Stimulated activated CD8-positive, alpha-beta memory T cell treated with anti-CD3 and anti-CD28 coated beads, Interleukin-12 subunit alpha, Interleukin-12 subunit beta, amount 100 ng/mL, for 4 hours (primary cell): ENCODE results near the gene AQP1.

Source experiments
- DNase-seq: peaks from one replicate; pipeline ENCODE4 v3.0.0-alpha.2; 2020; ENCODE audit warnings: low read depth

Gene AQP1

DNA sequence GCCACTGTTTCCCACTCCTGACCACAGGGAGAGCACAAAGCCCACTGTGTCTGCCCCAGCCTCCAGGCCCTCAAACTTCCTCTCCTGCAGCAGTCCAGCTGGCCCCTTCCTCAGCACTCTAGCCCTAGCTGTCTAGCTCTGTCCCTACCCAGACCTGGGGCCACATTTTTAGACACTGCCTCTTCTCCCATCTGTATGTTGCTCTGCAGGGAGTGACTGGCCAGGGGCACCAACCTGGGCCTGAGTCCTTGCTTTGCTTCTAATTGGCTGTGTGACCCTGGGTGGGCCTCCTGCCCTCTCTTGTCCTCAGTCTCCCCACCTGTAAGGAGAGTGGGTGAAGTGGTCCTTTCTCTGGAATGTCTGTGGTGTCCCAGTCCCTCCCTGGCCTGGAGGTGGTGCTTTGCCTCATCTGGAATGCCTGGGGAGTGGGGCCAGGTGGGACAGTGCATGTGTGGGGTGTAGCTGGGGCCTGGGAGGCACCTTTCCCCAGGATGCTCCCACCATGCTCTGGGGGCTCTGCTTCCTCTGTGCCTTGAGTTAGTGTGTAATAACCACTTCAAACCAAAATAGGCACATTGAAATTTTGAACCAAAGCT lies 25.1 kb downstream of the AQP1 start:
- DNase-seq: no peak

DNA sequence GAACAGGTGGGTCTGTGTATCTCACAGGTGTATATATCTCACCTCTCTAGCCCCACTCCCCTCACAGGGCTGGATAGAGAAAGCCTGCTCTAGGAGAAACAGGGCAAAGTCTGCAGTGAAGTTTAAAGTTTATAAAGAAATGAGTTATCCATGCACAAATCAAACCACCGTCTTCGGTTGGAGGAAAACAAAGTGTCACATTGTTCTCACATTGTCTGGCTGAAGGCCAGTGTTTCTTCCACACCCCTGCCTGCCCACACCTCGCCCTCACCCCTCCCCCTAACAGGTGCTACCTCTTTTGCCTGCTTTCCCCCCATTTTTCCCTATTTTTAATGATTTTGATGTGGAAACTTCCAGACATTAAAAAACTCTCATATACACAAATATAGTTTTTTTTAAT lies 25.8 kb downstream of the AQP1 start:
- DNase-seq: no peak

DNA sequence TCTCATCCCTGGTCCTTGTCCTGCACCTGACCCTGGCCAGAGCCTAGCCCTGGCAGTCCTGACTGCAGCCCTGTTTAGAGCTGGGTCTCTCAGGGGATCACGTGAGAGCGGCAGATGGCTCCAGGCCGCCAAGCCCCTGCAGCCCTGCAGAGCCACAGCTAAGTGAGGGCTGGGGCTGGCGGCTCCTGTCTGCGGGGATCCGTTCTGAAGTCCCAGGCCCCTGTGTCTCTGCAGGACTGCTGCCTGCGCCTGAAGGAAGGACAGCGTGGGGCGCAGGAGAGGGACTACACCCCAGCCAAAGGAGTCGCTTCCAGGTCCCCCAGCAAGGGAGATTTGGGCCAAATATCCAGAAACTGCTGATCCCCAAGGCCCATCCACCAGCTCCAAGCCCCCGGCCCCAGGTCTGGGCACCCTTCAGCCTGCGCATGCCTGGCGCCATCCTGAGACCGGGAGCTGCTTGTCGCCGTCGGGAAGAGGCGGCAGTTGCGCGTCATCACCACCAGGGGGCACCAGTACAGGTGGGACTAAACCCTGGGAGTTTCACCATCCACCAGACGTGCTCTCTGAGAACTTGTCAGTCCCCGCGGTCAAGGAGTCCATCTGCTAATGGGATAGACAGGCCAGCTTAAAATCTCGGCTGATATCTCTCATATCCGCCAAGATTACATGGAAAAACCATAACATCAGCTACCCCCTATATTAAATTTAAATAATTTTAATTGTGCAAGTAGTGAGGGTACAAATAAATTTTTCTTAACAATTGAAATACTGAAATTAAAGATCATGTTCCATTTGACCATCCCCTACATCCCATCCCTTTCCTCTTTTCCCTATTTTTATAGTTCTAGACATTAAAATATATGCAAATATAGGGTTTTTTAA lies 27.0 kb downstream of the AQP1 start:
- DNase-seq: peak; percentile 18

DNA sequence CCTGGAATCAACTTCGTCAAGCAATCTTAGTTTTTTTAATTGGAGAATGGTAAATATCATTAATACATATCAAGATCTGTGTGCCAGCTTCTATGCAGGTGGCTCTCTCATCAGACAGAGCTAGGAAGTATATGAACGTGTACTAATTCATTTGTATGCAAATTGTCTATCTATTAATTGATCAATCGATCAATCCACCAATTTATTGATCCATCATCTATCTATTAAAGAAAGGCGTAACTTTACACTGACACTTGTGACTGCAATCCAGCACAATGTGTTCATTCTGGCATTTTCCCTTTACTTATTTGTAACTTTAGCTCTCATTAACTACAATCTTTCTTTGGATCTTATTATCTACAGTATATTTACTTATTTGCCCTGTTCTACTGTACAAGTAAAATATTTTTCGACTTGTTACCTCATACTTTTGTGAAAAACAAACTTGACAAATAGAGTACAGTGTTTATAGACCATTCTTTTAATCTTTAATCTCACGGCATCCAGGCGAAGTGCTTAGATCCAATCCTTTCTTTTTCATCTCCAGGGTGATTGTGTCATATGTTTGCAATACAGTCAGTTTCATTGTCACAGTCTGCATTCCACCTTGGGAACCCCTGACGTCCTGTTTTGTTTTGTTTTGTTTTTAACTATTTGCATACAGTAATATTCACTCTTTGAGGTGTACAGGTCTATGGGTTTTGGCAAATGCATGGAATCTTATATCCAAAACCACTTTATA lies 30.1 kb downstream of the AQP1 start:
- DNase-seq: no peak

DNA sequence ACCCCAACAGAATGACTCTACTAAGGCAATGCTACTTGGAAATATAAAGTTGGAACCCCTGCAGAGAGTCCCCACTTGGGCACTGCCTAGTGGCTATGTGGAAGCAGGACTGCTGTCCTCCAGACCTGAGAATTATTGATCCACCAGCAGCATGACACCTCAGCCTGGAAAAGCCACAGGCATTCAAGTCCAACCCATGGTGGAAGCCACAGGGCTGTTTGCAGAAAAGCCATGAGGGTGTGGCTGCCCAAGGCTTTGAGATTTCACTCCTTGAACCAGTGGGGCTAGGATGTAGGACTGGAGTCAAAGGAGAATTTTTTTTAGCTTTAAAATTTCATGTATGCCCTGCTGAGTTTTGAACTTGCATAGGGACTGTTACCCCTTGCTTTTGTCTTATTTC lies 38.5 kb downstream of the AQP1 start:
- DNase-seq: no peak

DNA sequence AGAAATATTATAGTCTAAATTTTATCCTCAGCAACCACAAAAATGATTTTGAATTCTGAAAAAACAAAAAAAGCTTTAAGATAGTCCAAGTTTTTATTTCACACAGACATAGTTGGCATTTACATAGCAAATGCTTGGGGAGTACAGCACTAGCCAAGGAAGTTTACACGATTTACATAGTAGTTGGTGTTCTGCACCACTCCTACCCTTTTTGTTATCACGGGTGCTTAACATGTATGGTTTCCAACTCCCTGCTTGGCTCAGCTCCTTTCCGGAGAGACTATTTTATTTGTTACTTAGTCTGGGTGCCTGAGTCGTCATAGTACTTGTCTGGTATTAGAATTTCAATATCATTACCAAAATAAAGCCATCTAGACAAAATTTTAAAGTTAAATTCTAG lies 43.3 kb downstream of the AQP1 start:
- no peak for DNase-seq

DNA sequence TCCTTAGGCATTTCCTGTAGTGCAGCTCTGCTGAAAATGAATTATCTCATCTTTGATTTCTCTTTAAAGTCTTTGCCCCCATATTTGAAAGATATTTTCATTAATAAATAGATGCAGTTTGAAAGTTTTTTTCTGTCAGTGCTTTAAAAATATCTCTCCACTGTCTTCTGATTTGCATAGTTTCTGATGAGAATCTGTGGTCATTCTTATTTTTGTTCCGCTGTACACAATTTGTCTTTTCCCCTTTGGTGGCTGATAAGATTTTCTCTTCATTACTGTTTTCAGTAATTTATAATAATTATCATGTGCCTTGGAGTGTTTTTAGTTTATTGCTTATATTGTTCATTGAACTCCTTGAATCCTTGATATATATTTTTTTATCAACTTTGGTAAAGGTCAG lies 45.1 kb downstream of the AQP1 start:
- no peak for DNase-seq

DNA sequence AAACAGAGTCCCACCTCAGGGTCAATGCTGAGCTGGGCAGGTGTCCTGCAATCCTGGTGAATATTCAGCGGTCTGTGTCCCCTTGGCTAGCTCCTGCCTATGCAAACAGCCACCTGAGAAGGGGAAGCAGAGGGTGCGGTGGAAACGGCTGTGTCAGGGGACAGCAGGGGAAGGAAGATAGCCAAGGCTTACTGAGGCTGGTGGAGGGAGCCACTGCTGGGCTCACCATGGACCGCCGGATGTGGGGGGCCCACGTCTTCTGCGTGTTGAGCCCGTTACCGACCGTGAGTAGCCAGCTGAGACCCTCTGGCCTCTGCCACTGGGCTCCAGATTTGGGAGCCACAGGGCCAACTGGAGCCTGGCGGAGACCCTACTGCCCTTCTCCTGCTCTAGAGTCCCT lies 52.2 kb downstream of the AQP1 start, which contains the start of gene GHRHR:
Gene GHRHR, plus strand, starts transcription at position 112 of the 400 bp plus-strand sequence. Its CDS starts 116 bp downstream, at position 228.
- DNase-seq: no peak

DNA sequence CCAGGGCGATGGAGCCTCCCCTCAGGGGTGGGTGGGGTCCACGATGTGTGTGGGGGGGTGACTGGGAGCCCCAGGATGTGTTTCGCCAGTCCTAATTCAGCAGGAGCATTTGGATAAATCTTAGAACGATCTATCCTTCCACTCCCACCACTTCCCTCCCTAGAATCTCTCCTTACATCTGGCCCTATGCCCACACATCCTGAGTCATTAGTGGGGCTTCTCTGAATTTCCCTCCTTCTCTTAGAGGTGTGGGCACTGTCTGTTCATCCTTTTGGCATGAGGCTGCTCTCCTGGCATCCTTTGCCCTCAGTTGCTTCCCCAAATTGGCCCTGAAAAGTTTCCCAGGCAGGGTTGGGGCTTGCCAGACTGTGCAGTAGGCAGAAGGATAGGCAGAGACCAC lies 53.7 kb downstream of the AQP1 start:
- DNase-seq: no peak

DNA sequence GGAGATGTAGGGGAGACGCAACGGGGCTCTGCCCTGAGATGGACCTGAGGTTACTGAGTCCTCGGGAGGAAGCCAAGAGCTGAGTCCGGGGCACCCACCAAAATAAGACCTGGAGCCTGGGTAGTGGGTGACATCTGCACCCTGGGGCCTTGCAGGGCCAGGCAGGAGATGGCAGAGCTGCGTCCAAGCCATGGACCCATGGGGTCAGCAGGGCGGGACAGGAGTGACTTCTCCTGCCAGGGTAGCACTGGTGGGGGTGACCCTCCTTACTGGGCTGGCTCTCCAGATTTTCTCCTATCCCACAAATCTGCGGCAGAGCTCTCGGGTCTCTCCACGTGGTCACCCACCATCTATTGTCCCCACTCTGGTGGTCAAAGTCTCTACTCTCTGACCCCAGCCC lies 54.2 kb downstream of the AQP1 start:
- DNase-seq: no peak

DNA sequence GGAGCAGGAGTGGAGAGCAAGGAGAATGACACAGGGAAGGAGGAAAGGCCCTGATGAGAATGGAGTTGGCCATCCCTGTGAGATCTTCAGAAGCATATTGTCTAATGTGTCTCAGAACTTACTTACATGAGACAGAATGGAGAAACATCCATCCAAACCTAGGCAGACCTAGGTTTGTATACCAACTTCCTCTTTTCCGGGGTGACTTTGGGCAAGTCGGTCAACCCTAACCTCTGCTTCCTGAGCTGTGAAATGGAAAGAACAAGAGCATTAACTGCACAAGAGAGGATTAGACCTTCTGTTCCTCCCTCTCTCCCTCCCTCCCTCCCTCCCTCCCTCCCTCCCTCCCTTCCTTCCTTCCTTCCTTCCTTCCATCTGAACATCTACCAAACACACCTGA lies 56.6 kb downstream of the AQP1 start:
- DNase-seq: no peak

DNA sequence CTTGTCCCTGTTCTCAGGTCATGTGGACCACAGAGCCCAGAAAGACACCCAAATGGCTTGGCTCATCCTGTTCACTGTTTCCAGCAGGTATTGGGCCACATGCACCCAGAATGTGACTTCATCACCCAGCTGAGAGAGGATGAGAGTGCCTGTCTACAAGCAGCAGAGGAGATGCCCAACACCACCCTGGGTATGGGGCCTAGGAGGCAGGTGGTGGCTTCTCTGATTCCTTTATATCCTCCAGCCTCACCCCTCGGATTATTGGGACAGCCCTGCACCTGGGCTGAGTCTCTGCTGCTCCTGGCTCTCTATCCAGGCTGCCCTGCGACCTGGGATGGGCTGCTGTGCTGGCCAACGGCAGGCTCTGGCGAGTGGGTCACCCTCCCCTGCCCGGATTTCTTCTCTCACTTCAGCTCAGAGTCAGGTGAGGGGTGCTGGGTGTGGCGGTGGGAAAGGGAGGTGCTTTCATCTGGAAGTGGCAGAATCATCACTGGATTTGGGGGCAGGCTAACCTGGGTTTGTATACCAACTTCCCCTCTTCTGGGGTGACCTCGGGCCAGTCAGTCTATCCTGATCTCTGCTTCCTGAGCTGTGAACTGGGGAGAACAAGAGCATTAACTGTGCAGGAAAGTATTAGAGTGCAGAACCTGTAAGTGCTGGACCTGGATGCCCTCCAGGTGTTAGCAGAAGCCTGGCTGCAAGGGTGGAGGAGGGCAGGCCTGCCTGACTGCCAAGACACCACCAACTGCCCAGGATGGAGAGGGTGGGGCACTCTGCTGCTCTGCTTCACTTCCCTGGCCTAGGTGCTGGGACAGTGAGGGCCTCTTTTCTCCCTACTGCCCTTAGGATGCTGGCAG lies 57.3 kb downstream of the AQP1 start:
- no peak for DNase-seq

DNA sequence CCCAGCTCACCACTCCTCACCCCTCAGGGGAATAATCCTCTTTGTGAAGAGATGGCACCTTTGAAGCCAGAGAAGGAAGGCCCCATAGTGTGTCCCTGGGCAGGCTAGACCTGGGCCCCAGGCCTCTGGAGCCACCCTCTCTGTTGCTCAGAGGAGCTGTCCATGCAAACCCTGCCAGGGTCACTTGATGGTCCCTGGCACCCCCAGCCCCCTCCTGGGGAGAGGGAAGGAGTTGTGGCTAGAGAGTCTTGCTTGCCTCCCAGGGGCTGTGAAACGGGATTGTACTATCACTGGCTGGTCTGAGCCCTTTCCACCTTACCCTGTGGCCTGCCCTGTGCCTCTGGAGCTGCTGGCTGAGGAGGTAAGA lies 57.9 kb downstream of the AQP1 start:
- no peak for DNase-seq

DNA sequence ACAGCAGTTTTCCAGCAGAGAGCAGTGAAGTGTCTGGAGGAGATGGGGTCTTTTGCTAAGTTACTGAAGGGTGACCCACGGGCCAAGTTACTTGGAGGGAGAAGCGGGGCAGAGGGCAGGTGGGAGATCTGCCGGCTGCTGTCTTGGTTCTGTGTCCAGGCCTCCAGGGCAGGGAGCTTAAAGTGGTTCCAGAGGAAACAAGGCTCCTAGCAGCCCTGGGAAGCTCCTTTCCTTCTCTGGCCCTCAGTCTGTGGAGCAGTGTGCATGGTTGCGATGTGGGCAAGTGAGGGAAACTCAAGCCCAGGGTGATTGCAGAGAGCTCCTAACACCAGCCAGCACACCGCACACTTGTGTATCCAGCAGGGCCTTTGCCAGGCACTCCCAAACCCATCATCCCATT lies 58.4 kb downstream of the AQP1 start:
- DNase-seq: no peak

DNA sequence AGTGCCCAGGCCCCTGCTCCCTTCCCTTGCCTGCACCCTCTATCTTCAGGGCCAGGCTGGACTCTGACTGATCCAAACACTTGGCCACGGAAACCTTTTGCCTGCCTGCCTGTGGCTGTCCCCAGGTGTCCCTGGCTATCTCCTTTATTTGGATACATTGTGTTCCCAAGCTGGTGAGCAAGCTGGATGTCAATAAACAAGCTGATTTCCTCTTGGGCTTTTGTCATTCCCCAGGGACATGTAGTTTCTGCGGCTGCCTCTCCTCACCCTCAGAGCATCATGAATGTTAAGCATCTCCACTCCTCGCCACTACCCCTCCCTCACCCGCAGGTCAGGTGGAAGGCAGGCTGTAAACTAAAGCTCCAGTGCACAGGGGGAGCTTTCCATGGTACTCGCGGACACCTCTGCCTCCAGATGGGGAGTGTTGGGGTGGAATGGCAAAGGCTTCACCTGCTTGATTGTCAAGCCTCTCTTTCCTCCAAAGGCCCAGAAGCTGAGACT lies 59.0 kb downstream of the AQP1 start:
- DNase-seq: no peak

DNA sequence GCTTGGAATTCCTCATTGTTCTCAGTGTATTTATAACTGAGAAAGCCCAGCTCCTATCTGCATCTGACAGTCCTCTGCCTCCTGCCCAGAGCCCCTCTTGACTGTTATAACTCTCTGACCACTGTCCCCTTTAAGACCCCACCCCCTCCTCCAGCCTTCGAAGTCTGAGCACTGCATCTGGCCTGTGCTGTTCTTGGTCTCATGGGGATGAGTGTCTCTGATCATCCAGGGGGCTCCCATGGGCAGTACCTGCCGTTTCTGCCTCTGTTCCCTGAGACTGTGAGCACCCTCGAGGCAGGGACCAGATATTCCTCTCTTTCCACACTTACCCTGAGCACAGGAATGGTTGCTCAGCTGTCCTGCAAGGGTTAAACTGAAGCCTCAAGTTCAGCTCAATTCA lies 59.8 kb downstream of the AQP1 start:
- no peak for DNase-seq

DNA sequence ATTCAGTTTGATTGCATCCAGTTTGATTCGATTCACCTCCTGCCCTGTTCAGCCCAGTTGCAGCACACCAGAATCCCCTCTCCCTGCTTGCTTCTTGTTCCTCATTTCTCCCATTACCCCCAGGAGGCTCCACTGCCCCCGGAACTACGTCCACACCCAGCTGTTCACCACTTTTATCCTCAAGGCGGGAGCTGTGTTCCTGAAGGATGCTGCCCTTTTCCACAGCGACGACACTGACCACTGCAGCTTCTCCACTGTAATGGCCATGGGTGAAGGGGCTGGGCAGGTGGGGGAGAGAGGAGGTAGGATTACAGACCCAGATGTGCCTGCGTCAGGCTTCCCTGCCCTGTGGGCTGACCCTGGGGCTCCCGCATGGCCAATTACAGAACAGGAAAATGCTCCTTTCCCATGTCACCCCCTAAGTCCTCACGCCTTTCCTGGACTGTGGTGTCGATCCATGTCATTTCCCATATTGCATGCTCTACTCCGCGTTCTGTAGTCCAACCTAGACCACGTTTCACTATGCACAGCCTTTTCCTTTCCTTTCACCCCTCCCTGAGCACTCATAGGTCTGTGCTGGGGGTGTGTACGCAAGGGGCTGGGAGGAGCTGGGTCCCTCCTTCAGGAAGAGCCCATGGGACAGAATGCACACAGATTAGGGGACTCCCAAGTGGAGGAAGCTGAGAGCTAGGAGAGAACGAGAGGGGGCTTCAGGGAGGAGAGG lies 60.3 kb downstream of the AQP1 start:
- DNase-seq: no peak

DNA sequence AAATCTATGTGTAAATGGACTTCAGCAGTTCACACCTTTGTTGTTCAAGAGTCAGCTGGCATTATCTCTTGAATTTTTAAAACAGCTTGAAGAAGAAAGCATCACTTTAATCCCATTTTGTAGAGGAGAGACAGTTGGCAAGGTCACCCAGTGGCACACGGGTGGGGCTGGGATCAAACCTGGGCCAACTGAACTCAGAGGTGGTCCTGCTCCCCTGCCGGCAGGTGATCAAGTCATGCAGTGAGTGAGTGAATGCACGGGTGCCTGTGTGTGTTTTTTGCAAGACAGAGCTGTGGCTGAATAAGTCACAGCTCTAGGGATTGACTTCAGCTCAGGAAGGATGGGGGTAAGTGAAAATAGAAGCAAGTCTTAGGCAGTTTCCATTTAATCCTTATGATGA lies 61.6 kb downstream of the AQP1 start:
- no peak for DNase-seq

DNA sequence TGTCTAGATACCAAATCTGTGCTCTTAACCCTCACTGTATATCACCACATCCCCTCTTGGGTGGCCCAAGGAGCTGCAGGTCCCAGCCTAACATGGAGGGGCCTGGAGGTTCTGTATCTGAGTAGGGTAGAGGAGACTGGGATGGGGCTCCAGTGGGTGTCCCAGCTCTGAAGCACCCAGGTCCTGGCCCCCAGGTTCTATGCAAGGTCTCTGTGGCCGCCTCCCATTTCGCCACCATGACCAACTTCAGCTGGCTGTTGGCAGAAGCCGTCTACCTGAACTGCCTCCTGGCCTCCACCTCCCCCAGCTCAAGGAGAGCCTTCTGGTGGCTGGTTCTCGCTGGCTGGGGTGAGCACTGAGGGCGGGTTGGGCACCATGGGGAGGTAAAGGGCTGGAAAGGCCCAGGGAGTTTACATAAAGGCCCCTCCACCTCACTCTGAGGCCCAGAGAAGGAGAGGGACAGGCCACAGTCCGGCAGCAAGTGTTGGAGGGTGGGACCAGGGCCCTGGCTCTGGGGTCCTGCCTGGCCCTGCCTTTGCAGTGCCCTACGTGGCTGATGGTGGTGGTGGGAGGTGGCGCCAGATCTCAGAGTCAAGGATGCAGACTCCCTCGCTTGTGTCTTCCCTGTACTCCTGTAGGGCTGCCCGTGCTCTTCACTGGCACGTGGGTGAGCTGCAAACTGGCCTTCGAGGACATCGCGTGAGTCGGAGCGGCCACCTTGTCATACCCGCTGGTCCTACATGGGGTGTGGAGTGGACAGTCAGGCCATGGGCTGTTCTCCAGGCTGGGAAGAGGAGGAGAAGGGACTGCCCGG lies 62.3 kb downstream of the AQP1 start:
- DNase-seq: no peak

DNA sequence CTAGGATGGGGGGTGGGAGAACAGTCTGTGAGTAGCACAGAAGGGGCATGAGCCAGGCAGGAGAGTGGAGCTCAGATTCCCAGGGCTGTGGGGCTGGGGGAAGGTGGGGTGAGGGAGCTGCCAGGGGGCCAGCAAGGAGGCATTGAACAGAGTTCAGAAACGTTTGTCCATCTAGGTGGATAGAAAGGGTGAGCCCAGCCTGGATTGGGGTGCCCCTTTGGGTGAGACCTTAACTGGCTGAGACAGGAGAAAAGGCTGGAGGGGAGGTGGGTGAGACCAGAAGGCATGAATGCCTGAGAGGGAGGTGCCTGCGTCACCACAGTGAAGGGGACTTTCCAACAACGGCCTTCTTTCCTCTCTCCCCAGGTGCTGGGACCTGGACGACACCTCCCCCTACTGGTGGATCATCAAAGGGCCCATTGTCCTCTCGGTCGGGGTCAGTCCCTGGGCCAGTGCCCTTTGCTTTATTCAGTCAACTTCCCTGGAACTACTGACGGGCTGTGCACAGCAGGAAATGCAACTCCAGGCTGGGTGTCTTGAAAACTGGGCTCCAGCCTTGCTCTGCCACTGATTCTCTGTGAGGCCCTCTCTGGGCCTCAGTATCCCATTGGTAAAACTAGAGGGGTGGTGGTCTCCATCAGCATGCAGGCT lies 63.1 kb downstream of the AQP1 start:
- no peak for DNase-seq
